G401 (cell line): ENCODE measurements around the gene MICALL1. TPM values are rescaled to one million over a fixed set of nuclear protein-coding genes. Genes with fewer than 3 reads are reported as not detected.

Experiments
- DNase-seq: peaks from one replicate; pipeline ENCODE4 v3.0.0-alpha.2; 2015; ENCODE audit warnings: low spot score
- in situ Hi-C: cut with HindIII; loops from 2 replicates; pipeline ENCODE4 v1.10.0; 2016; ENCODE audit warnings: low sequenced_read_pairs, mixed read lengths
- total RNA-seq: library from RNA; depleted of rRNA; stranded (reverse); fragments of >200 nt; shearing (Covaris generic); gene quantifications from 2 replicates; pipeline ENCODE4 v1.2.3, GENCODE V29; 2014

Gene MICALL1
- total RNA-seq, 1 experiment from 2014 or later, result 20.4 TPM

DNA sequence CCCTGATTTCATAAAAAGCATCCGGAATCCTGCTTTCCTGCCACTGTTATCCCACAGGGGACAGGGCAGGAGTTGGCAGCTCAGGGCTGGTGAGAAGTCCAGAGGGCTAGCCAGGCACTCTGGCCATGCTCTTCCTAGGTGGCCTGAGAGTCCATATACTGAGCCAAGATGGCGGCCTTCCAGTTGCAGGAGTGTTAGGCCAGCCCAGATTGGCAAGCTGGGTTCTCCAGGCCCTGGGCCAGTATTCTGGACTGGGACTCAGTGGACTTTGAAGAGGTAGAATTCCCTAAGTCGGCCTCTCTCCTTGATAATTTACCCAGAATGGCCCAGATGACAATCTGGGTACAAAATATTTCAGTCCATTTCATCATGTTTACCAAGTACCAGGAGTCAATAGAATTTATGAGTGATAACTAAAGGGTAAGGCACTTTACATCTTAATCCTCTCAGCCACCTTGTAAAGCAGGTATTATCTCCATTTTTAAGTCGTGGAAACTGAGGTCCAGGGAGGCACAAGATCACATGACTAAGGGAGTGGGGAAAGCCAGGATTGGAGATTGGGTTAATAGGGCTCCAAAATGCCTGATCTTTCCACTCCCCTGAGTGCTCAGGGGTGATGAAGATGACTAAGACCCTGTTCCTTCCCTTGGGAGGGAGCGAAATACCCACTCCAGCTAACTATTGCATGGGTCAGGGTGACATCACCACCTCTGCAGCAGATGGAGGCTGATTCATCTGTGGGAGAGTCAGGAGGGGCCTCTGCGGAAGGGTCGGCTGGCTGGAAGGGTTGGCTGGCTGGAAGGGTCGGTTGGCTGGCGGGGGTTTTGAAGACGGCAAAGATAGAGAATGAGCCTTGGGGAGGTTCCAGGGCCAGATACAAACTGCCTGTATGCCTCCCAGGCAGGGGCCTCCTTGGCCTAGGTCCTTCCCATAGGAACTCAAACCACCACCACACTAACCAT is 1.2 kb upstream of the MICALL1 start:
- in situ Hi-C loops, result no loop called here
- DNase-seq, result peak; percentile 91

DNA sequence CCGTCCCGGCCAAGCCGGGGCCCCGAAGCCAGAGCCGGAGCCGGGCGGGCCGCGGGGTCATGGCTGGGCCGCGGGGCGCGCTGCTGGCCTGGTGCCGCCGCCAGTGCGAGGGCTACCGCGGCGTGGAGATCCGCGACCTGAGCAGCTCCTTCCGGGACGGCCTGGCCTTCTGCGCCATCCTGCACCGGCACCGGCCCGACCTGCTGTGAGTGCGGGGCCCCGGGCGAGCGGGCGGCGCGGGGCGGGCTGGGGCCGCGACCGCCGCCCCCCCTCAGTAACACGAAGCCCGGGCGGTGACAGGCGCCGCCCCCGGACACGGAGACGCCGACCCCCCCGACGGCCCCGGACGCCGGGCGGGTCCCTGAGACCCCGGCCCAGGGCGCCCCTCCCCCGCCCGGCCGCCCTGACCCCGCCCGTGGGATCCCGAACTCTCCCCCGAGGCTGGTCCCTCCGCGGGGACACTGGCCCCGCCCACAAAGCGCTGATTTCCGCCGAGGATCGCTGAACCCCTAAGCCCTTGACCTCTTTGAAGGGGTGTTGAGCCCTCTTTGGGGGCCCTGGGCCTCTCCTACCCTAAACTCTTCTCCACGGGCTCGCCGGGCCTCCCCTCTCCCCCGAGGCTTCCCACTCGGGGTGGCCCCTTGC is 389 bp downstream of the MICALL1 start:
- in situ Hi-C loops, result no loop called here
- DNase-seq, result no peak

DNA sequence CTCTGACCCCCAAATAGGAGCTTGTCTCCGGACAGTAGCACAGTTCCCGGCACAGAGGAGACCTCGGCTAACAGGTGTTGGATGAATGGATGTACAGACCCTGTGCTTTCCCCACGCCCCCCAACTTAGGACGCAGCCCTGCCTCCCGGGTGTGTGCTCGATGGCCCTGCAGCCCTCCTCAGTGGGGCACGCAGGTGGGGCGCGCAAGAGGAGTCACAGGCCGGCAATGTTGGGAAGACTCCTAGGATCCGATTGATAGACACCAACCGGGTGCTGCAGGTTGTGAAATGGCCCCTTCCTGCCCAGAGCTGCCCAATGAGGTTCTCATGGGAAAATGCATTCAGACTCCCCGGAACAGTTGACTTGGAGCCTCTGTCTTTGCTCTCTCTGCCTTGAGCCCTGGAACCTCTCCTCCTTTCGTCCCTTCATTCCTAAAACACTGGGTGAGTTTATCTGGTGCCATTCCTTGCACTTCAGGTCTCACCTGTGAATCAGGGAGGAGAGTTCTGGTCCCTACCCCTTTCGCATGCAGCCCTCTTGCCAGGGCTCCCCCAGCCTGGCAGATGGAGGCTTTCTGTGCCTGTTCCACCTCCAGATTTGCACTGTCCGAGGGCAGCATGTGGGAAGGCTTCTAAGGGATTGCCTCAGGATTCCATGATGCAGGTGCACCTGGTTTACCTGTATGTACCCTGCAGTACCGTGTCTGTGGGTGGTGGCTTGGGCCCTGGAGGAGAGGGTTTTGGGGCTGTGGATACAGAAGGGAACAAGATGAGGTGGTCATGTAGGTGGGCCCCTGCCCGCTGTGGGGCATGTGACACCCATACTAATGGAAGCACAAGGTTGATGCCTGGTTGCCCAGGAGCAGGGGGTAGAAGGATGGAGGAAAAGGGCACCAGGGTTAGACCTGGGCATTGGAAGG is 1.2 kb downstream of the MICALL1 start:
- DNase-seq, result peak; percentile 60
- in situ Hi-C loops, result no loop called here

DNA sequence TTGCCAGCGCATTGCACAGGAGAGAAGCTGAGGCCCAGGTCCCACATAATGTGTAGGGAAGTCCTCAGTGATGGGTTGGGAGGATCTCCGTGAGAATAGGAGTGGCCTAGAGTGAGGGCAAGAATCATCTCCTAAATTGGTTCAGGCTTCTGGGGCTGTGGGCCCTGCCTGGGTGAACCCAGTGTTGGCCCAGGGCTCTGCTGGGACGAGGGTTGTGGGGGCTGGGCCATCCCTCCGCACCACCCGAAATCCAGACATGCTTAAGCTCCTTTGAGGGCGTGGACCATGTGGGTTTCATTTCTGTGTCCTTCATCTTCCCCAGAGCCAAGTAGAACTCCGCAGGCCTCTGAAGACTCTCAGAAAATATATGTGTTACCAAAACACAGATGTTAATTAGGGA is 3.7 kb downstream of the MICALL1 start:
- no peak for DNase-seq
- in situ Hi-C loops, result no loop called here

DNA sequence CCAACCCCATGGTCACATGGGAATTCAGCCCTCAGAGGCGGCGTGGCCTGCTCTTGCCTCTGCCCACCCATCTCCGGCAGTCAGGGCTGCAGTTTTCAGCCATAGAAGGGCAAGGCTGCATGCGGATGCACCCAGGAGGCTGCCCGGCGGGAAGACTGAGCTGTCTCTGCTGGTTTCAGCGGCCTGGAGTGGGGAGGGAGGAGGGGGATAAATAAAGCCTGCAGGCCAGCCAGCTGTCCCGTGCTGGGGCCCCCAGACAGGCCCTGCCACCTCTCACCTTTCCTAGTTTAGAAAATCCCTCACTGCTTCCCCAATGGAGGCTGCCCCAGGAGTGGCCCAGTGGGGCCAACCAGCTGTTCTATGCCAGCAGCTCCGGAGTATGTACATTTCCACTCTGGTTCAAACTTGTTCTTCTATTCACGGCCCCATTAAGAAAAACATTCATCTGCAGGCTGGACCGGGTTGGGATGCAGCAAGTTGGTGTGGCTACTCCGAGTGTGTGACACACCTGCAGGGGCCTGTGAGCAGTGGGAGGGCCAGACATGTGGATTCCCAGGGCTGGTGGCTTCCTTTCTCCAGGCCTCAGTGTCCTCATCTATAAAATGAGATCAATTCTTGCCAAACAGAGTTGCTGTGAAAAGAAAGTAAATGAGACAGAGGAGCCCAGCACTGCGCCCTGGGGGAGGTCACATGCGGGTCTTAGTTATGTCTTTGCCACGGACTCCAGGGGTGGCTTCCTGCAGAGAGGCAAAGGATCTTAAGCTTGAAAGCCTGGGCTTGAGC is 5.0 kb downstream of the MICALL1 start:
- no peak for DNase-seq
- in situ Hi-C loops, result no loop called here

DNA sequence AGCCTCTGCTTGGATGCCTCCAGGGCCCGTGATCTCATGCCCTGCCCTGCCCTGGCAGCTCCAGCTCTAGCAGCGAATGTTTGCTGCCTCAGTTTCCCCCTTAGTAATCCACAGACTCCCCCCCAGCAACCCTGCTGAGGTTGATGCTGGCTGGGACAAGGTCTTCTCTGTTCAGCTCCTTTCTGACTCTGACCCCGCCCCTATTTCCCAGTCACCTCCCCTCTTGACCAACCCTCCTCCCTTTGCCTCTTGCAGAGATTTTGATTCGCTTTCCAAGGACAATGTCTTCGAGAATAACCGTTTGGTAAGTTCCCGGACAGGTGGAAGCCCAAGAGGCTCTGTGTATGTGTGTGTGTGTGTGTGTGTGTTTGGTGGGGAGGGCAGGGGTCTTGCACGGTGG is 5.6 kb downstream of the MICALL1 start:
- no peak for DNase-seq
- in situ Hi-C loops, result no loop called here

DNA sequence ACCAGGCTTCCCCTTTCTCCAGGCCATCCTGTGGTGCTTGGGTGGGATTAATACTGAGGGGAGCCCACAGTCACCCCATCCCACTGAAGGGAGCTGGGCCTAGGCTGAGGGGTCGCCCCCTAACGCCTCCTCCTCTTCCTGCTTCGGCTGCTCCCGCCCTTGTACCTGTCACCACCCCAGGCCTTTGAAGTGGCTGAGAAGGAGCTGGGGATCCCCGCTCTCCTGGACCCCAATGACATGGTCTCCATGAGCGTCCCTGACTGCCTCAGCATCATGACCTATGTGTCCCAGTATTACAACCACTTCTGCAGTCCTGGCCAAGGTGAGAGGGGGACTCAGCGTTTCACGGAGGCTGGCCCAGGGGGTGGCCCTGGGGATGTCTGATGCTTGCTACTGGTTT is 6.1 kb downstream of the MICALL1 start:
- DNase-seq, result no peak
- in situ Hi-C loops, result no loop called here

DNA sequence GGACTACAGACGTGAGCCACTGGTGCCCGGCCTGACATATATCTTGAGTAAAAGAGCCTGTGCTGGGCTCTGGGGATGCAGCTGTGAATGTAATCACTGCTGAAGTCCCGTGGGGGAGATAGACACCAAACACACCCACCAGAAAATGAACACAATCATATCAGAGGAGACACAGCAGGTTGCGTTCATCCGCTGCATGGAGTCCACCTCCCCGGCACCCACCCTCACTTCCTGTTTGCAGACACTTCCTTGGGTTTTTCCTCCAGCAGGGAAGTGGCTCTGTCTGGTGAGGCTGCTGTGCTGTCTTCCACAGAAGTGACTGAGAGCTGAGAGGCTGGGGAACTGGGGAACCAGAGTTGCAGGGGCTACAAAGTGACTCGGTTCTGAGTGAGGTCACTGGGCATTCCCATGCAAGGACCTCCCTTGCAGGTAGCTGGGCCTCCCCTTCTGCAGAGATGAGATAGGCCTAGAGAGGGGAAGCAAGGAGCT is 7.2 kb downstream of the MICALL1 start:
- in situ Hi-C loops, result no loop called here
- DNase-seq, result no peak

DNA sequence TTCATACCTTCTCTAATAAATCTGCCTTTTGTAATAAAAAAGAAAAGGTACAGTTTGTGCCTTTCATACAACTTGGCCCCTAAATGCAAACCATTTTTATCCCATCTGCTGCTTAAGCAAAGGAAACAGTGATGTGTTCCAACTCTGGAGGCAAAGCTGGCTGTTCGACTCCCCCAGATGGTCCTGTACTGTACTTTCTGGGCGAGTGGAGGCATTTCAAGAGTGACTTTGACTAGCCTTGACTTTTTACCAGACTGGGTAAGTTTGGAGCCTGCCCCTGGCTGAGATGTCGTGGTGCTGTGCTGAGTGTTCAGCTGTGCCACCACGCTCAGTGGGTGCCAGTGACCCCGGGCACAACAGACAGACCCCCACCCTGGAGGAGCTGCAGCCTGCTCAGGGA is 10.2 kb downstream of the MICALL1 start:
- in situ Hi-C loops, result no loop called here
- peak; percentile 20 for DNase-seq

DNA sequence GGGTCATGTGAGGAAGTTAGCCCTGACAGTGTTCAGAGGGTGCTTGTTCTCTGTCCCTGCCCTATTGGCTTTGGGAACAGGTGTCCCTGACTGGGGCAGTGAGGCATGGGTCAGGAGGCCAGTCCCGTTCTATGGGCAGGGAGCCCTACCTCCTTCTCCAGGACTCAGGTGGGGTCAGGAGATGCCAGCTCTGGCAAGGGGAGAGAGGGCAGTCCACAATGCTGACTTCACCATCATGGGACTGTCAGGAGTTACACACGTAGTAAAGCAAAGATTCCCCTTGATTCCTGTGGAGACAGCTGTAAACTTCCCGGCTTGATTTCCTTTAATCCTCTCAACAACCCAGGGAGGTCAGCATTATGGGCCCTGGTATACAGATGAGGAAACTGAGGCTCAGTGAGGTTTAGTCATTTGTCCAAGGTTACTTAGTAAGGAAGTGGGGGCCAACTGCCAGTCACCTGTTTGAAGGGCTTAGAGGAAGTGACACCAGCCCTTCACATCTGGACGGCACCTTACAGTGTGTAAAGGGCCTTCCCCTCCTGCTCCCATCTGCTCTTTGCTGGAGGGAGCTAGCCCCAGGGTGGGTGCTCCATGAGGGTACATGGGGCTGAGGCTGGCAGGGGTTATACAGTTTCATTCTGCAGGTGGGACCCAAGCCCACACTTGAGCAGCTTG is 11.9 kb downstream of the MICALL1 start:
- no peak for DNase-seq
- in situ Hi-C loops, result no loop called here

DNA sequence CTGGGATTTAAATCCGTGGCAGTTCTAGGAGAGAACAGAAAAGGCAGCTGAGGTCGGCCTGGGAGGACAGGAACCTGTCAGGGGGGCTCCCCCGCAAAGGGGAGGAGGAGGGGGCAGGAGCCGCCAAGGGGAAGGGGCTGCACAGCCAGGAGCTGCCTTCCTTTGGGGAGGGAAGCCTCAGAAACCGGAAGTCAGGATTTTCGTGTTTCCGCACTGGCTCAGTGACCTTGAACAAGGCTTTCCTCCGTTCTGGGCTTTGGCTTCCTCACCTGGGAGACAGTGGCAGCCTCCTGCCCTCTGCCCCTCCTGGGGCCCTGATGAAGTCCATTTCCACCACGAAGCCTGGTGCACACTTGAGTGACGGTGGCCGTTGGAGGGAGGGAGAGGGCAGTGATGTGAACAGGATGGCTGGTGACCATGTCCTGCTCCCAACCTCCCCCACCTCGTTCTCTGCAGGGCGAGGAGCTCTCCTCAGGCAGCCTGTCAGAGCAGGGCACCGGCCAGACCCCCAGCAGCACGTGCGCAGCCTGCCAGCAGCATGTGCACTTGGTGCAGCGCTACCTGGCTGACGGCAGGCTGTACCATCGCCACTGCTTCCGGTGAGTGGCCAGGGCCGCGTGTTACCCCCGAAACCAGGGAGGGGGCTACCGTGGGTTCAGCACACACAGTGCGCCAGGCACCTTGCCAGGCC is 12.6 kb downstream of the MICALL1 start:
- no peak for DNase-seq
- in situ Hi-C loops, result no loop called here

DNA sequence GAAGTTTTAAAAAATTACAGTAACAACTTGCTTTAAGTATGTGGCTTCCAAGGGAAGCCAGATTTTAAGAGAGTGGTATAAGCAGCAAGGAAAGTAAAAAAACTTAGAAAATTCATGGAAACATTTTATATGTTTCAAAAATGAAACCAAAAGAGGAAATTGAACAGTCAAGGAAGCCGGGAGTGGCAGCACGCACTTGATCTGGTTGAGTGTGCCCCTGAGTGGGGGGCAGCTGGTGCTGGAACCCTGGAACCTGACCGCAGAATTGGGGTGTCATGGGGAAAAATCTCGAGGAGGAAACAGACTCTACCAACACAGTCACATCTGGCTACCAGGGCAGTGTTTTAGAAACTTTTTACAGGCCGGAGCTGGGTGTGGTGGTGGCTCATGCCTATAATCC is 14.0 kb downstream of the MICALL1 start:
- DNase-seq, result no peak
- in situ Hi-C loops, result no loop called here

DNA sequence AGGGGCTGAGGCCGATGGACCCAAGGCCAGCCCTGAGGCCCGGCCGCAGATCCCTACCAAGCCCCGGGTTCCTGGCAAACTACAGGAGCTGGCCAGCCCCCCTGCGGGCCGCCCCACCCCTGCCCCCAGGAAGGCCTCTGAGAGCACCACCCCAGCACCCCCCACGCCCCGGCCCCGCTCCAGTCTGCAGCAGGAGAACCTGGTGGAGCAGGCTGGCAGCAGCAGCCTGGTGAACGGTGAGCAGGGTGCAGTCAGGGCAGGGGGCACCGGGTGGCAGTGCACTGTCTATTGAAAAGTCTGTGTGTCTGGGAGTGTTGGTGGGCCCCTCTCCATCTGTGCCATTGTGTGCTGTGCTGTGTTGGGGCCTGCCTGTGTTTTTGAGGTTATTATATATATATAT is 16.1 kb downstream of the MICALL1 start:
- in situ Hi-C loops, result no loop called here
- no peak for DNase-seq

DNA sequence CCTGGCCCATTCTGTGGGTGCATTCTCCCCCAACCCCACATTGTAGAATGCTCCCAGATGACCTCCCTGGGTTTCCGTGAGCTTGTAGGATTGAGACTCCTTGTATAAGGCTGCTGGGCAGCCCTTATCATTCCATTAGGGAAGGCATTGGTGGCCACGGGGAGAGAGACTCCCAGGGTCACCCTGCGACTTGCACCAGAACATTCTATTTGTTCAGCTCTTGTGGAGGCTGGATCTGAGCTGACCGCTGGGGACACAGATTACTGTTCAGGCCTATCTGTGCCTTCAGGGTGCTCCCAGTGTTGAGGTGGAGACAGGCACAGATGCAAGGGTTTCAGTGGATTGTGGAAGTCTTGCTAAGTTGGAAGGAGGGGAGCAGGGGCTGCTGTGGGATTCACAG is 17.8 kb downstream of the MICALL1 start:
- DNase-seq, result no peak
- in situ Hi-C loops, result no loop called here

DNA sequence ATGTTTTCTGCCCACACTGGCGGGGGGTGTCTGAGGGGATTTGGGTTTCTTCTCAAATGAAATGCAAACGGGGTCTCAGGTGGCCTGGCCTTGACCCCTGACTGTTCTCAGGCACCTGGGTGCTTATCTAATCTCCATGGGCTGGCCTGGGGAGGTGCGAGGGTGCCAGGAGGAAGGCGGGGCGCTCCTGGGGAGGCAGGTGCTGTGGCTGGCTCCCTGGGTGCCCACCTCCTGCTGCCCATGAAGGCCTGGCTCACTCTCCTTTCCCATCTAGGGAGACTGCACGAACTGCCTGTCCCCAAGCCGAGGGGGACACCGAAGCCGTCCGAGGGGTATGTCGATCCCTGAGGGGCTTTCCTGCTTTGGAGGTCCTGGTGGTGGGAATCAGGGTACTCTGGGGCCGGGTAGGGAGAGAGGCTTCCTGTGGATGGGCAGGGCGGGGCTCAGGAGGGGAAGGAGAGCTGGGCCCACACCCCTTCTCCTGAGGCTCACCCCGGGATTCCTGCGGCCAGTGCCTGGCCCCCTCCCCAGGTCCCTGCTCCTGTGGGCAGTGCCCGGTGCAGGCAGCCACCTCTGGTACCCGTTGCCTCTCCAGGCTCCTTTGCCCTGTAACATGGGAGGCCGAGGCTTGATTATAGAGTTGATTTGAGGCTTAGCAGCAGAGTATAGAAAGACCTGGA is 18.4 kb downstream of the MICALL1 start:
- no peak for DNase-seq
- in situ Hi-C loops, result no loop called here

DNA sequence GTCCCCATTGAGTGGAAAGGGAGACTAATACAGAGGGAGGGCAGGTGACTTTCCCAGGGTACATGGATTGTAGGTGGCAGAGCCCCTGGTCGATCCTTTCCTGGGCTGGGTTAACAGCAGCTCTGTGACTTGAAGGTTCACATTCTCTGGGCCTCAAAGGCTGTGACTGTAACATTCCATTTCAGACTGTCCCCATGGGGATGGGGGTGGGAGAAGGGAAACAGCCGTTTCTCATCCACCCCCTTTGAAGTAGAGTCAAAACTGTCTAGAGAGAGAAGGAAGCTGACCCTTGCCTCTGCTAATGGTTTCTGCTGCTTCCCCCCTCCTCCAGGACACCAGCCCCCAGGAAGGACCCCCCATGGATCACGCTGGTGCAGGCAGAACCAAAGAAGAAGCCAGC is 19.2 kb downstream of the MICALL1 start:
- DNase-seq, result no peak
- in situ Hi-C loops, result no loop called here

DNA sequence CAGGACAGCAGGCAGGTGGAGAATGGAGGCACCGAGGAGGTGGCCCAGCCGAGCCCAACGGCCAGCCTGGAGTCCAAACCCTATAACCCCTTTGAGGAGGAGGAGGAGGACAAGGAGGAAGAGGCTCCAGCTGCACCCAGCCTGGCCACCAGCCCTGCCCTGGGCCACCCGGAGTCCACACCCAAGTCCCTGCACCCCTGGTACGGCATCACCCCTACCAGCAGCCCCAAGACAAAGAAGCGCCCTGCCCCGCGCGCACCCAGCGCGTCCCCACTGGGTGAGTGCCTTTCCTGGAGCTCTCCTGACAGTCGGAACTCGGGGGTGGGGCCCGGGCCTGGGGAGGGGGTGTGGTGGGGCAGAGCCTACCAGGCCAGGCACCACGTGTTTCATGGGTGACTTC is 19.7 kb downstream of the MICALL1 start:
- in situ Hi-C loops, result no loop called here
- DNase-seq, result no peak
